NCI-H1436 treated with DMSO at 0.1 percent for 48 hours (cell line): Measurements from ENCODE around the gene RBAK.
"Not testable (repeated sequence)": the region's sequence is repeated elsewhere in the genome, so short reads cannot be mapped to it uniquely, and the experiment has no call there.

Experiments used
- DNase-seq: peaks from one replicate; lab custom pipeline; 2025; lab: John Stamatoyannopoulos, UW

Gene RBAK

DNA sequence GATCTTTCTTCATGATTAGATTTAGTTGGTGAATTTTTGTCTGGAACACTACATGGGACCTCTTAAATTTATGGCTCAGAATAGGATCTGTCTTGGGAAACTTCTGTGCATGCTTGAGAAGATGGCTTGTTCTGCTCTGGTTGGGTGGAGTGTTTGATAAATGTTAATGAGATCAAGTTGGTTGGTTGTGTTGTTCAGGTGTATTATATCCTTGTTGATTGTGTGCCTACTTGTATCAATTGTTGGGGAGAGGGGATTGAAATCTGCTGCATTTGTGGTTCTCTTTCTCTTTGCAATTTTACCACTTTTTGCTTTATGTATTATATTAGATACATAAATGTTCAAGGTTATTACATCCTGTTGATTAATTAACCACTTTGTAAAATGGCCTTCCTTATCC lies 6.1 kb downstream of the RBAK start:
- not testable (repeated sequence) for DNase-seq

GRCh38 chr7:5053175-5053574 lies 7.5 kb downstream of the RBAK start:
- no peak for DNase-seq

- DNase-seq = no peak
These were observed 18.0 kb downstream of the RBAK start for GRCh38 chr7:5063698-5064097.

DNA sequence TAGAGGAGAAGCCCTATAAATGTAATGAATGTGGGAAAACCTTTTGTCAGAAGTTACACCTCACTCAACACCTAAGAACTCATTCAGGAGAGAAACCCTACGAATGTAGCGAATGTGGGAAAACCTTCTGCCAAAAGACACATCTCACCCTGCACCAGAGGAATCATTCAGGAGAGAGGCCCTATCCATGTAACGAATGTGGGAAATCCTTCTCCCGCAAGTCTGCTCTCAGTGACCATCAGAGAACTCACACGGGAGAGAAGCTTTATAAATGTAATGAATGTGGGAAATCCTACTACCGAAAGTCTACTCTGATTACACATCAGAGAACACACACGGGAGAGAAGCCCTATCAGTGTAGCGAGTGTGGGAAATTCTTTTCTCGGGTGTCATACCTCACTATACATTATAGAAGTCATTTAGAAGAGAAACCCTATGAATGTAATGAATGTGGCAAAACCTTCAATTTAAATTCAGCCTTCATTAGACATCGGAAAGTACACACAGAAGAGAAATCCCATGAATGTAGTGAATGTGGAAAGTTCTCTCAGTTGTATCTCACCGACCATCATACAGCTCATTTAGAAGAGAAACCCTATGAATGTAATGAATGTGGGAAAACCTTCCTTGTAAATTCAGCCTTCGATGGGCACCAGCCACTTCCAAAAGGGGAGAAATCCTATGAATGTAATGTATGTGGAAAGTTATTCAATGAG lies 18.9 kb downstream of the RBAK start:
- DNase-seq = no peak

- DNase-seq = no peak
These were observed 19.4 kb downstream of the RBAK start for GRCh38 chr7:5065107-5065407.

DNA sequence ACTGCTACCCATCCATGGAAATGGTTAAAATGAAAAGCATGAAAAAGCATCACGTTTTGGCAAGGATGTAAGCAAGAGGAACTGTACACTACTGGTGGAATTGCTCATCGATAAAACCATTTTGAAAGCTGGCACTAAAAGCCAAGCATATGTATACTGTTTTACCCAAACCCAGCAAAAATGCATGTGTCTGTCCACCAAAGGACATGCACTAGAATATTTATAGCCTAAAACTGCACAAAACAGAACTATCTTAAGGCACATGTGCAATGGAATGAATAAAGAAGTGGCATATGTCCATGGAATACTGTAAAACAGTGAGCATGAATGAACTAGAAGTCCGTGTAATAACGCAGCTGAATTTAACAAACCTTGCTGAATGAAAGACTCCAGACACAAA lies 22.9 kb downstream of the RBAK start:
- DNase-seq = no peak

- DNase-seq = no peak
These were observed 24.5 kb downstream of the RBAK start for GRCh38 chr7:5070206-5070605.

DNA sequence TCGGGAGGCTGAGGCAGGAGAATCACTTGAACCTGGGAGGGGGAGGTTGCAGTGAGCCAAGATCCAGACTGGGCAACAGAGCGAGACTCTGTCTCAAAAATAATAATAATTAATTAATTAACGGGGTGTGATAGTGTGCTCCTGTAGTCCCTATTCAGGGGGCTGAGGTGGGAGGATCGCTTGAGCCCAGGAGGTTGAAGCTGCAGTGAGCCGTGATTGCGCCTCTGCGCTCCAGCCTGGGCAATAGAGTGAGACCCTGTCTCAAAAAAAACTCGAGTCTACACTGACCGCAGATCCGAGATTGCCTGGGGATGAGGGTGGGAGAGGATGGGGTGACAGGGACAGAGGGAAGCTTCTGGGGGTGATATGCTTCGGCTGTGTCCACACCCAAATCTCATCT lies 29.5 kb downstream of the RBAK start:
- not testable (repeated sequence) for DNase-seq

GRCh38 chr7:5077740-5078139 lies 32.1 kb downstream of the RBAK start:
- no peak for DNase-seq

DNA sequence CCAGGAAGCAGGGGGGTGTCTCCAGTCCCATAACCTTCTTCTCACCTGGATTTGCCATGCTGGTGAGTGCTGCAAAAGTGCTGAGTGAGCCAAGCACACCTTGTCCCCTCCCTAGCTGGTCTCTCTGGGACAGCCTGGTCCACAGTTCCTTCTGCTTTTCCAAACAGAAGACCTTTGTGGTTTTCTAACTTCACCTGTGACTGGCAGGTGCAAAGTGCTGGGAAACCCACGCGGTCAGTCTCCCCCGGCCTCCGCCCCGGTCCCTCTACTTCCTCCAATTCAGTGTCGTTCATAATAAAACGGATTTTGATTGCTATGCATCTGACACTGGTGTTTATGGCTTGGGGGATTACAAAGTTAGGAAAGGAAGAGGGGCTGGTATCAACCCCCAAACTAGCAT lies 37.1 kb downstream of the RBAK start:
- no peak for DNase-seq

- DNase-seq = no peak
These were observed 37.7 kb downstream of the RBAK start for GRCh38 chr7:5083311-5083711.

- no peak for DNase-seq
These were observed 40.6 kb downstream of the RBAK start for GRCh38 chr7:5086256-5086655.

- DNase-seq = not testable (repeated sequence)
These were observed 42.7 kb downstream of the RBAK start for GRCh38 chr7:5088228-5088833.

DNA sequence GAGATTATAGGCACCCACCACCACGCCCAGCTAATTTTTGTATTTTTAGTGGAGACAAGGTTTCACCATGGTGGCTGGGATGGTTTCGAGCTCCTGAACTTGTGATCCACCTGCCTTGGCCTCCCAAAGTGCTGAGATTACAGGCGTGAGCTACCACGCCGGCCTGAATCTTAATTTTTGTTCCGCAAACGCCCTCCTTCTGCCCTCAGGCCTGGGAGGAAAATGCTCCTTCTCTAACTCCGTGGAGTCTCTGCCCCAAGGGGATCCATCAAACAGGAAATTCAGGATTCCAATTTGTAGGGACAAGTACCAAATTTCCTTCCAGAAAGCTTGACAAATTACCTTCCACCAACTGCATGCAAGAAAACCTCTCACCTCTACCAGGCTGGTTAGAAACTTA lies 43.2 kb downstream of the RBAK start:
- no peak for DNase-seq

DNA sequence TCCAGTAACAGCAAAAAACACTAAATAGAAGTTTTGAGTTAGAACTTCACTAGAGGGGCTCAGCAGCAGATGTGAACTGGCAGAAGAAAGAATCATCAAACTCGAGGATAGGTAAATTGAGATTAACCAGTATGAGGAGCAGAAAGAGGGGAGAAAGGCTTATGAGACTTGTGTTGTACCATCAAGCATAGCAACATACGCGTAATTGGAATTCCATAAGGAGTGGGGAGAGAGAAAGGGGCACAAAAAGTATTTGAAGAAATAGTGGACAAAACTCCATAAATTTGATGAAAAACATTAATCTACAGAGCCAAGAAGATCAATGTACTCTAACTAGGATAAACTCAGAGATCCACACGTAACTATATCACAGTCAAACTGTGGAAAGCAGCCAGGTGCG lies 48.3 kb downstream of the RBAK start:
- no peak for DNase-seq

- DNase-seq = no peak
These were observed 49.0 kb downstream of the RBAK start for GRCh38 chr7:5094641-5095040.

DNA sequence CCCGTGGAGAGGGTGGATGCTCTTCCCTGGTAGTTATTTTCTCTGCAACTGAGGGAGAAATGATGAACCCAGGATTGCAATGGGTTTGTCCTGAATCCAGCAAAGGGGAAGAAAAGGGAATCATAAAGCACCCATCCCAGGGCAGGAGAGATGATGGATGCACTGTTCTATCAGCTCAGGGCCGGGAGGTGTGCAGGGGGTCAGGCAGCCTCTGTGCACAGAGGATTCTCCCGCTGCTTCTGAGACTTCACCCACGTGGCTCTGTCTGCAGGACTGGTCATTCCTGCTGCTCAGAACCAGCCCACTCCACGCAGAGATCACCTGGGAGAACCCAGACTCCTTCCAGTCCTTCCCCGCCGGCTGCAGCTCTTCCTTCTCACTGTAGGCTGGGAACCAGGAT lies 70.7 kb downstream of the RBAK start:
- no peak for DNase-seq

GRCh38 chr7:5117095-5117970 lies 71.7 kb downstream of the RBAK start:
- DNase-seq = no peak
